OCI-LY1 (cell line): ENCODE measurements around the gene KLK4.

Experiments used
- H2AFZ ChIP-seq: fragments of 200-600 bp; sonication (generic), shearing (Covaris generic); 2 replicates; pipeline ENCODE4 v1.6.0; 2014; ENCODE audit warnings: antibody characterized with exemption, mild to moderate bottlenecking, low read length
- H3F3A ChIP-seq: fragments of 200-600 bp; sonication (generic), shearing (Covaris generic); 2 replicates; pipeline ENCODE4 v1.6.0; 2014; ENCODE audit warnings: mild to moderate bottlenecking, antibody characterized with exemption, low read length, moderate library complexity; ENCODE audit not compliant: insufficient read depth
- H3K27ac ChIP-seq: fragments of 200-600 bp; sonication (generic); 2 replicates; pipeline ENCODE4 v1.5.1; 2014; ENCODE audit warnings: low read length, mixed run types, mild to moderate bottlenecking, low read depth; ENCODE audit not compliant: poor library complexity, severe bottlenecking
- H3K27me3 ChIP-seq: fragments of 200-600 bp; sonication (generic); 2 replicates; pipeline ENCODE4 v1.6.0; 2014; ENCODE audit warnings: antibody characterized with exemption, mild to moderate bottlenecking, low read length, moderate library complexity; ENCODE audit not compliant: insufficient read depth
- H3K36me3 ChIP-seq: fragments of 200-600 bp; sonication (generic); 2 replicates; pipeline ENCODE4 v1.6.1; 2014; ENCODE audit warnings: mild to moderate bottlenecking, antibody characterized with exemption, low read length, moderate library complexity, mixed read lengths; ENCODE audit not compliant: insufficient read depth
- H3K4me1 ChIP-seq: fragments of 200-600 bp; sonication (generic); 2 replicates; pipeline ENCODE4 v1.5.1; 2014; ENCODE audit warnings: mild to moderate bottlenecking, low read length, moderate library complexity; ENCODE audit not compliant: insufficient read depth, severe bottlenecking
- H3K4me2 ChIP-seq: fragments of 200-600 bp; sonication (generic), shearing (Covaris generic); 2 replicates; pipeline ENCODE4 v1.6.1; 2014; ENCODE audit warnings: low read length
- H3K4me3 ChIP-seq: fragments of 200-600 bp; sonication (generic); 2 replicates; pipeline ENCODE4 v1.5.1; 2014; ENCODE audit warnings: low read length, low read depth, mild to moderate bottlenecking, mixed read lengths; ENCODE audit not compliant: poor library complexity, severe bottlenecking
- H3K79me2 ChIP-seq: fragments of 200-600 bp; shearing (Covaris generic); 2 replicates; pipeline ENCODE4 v1.6.1; 2016; ENCODE audit warnings: mixed run types, low read length, mixed read lengths; ENCODE audit not compliant: insufficient read depth
- H3K9ac ChIP-seq: fragments of 200-600 bp; sonication (generic), shearing (Covaris generic); 2 replicates; pipeline ENCODE4 v1.6.1; 2014; ENCODE audit warnings: mild to moderate bottlenecking, low read length, mixed read lengths
- H3K9me2 ChIP-seq: fragments of 200-600 bp; sonication (generic), shearing (Covaris generic); 2 replicates; pipeline ENCODE4 v1.6.1; 2014; ENCODE audit warnings: low read depth, mild to moderate bottlenecking, low read length, mixed read lengths
- H3K9me3 ChIP-seq: fragments of 200-600 bp; shearing (Covaris generic); 2 replicates; pipeline ENCODE4 v1.6.1; 2014; ENCODE audit warnings: low read length, mixed read lengths
- H4K20me1 ChIP-seq: fragments of 200-600 bp; sonication (generic), shearing (Covaris generic); 2 replicates; pipeline ENCODE4 v1.6.0; 2016; ENCODE audit warnings: mild to moderate bottlenecking, low read length; ENCODE audit not compliant: insufficient read depth
- CTCF ChIP-seq: fragments of 200-600 bp; sonication (generic), shearing (Covaris generic); IDR thresholded peaks from 2 replicates; pipeline ENCODE4 v1.5.1; 2017; ENCODE audit warnings: mild to moderate bottlenecking, antibody characterized with exemption, low read length, moderate library complexity, mixed read lengths
- EZH2 ChIP-seq: fragments of 200-600 bp; sonication (generic), shearing (Covaris generic); IDR thresholded peaks from 2 replicates; pipeline ENCODE4 v1.8.0; 2017; ENCODE audit warnings: borderline replicate concordance, mixed run types, mild to moderate bottlenecking, antibody characterized with exemption, low read length, moderate library complexity, mixed read lengths

KLK4 gene

GRCh38 chr19:50906217-50906616, 5.0 kb downstream of the KLK4 start:
- H3K9me2 ChIP-seq = no peaks in the 10 kb centered on the region

GRCh38 chr19:50902640-50903039, 8.6 kb downstream of the KLK4 start:
- TF ChIP-seq EZH2 (no peak), CTCF (no peak)
- Histone ChIP-seq H3K27ac (no peak overlapping the region), H3F3A (no peaks in the 10 kb centered on the region)

More at GRCh38 chr19:50906217-50906616, 5.0 kb downstream of the KLK4 start:
- H4K20me1 ChIP-seq = no peaks in the 10 kb centered on the region
- no peak overlapping the region for H3K27ac ChIP-seq
- H3K79me2 ChIP-seq = no peaks in the 10 kb centered on the region
- peak; percentile 62 for TF ChIP-seq CTCF
- TF ChIP-seq EZH2 = no peak
- H3K4me3 ChIP-seq = no peak overlapping the region
- H3K36me3 ChIP-seq = no peaks in the 10 kb centered on the region
- H3K9me3 ChIP-seq = no peaks in the 10 kb centered on the region
- H3F3A ChIP-seq = no peaks in the 10 kb centered on the region
- no peak overlapping the region for H3K4me2 ChIP-seq
- no peak overlapping the region for H3K9ac ChIP-seq
- H3K27me3 ChIP-seq = no peaks in the 10 kb centered on the region
- no peak overlapping the region for H2AFZ ChIP-seq
- no peaks in the 10 kb centered on the region for H3K4me1 ChIP-seq

GRCh38 chr19:50899569-50899968, 11.6 kb downstream of the KLK4 start:
- TF ChIP-seq CTCF (no peak), EZH2 (no peak)
- Histone ChIP-seq H3K4me3 (no peak overlapping the region), H3K36me3 (no peaks in the 10 kb centered on the region; the same call in 1 of the 2 replicates), H2AFZ (no peak overlapping the region), H3F3A (no peaks in the 10 kb centered on the region), H3K27me3 (no peaks in the 10 kb centered on the region), H3K9me3 (0 out of 2 replicates have a peak, but pooled peaks cover 3% of the 10 kb centered on the region), H4K20me1 (no peaks in the 10 kb centered on the region), H3K4me2 (no peak overlapping the region), H3K9me2 (no peaks in the 10 kb centered on the region), H3K79me2 (no peaks in the 10 kb centered on the region), H3K9ac (no peak overlapping the region), H3K4me1 (no peaks in the 10 kb centered on the region), H3K27ac (no peak overlapping the region)

More at GRCh38 chr19:50902640-50903039, 8.6 kb downstream of the KLK4 start:
- Histone ChIP-seq H3K9ac (no peak overlapping the region), H3K27me3 (no peaks in the 10 kb centered on the region), H2AFZ (no peak overlapping the region), H3K9me2 (no peaks in the 10 kb centered on the region), H3K4me3 (no peak overlapping the region), H4K20me1 (no peaks in the 10 kb centered on the region), H3K79me2 (no peaks in the 10 kb centered on the region), H3K4me1 (no peaks in the 10 kb centered on the region), H3K36me3 (no peaks in the 10 kb centered on the region), H3K9me3 (0 out of 2 replicates have a peak, but pooled peaks cover 3% of the 10 kb centered on the region), H3K4me2 (no peak overlapping the region)
